NOMO-1 treated with dmso at 0.1 percent for 144 hours (cell line): ENCODE measurements around the gene JPH2.
A peak's percentile ranks its signal among the peaks of the same experiment; 100 is the strongest.
"Not testable (repeated sequence)": the region's sequence is repeated elsewhere in the genome, so short reads cannot be mapped to it uniquely, and the experiment has no call there.

ENCODE experiments used
- DNase-seq: peaks from one replicate; lab custom pipeline; 2025; ENCODE audit not compliant: unreplicated experiment; lab: John Stamatoyannopoulos, UW

JPH2 gene

GRCh38 chr20:44211177-44212039 lies 24.4 kb upstream of the JPH2 start:
- no peak for DNase-seq

GRCh38 chr20:44210406-44211176 lies 23.6 kb upstream of the JPH2 start, which contains the start of gene OSER1:
TSS of gene OSER1 (minus strand) at chr20:44210771. CDS start at chr20:44206957, 3,814 bp downstream.
- DNase-seq, result peak; percentile 98

- DNase-seq, result no peak
Observed at GRCh38 chr20:44209686-44210405, 22.9 kb upstream of the JPH2 start.

GRCh38 chr20:44208770-44209169 lies 21.8 kb upstream of the JPH2 start:
- DNase-seq, result no peak

GRCh38 chr20:44208165-44208564 lies 21.2 kb upstream of the JPH2 start:
- DNase-seq, result no peak

- DNase-seq, result no peak
Observed at GRCh38 chr20:44207126-44207723, 20.2 kb upstream of the JPH2 start.

- no peak for DNase-seq
Observed at GRCh38 chr20:44206132-44206531, 19.1 kb upstream of the JPH2 start.

- DNase-seq, result no peak
Observed at GRCh38 chr20:44204832-44205215, 17.8 kb upstream of the JPH2 start.

GRCh38 chr20:44204156-44204831 lies 17.3 kb upstream of the JPH2 start:
- no peak for DNase-seq

- no peak for DNase-seq
Observed at GRCh38 chr20:44203161-44203560, 16.2 kb upstream of the JPH2 start.

- DNase-seq, result no peak
Observed at GRCh38 chr20:44200983-44201382, 14.0 kb upstream of the JPH2 start.

GRCh38 chr20:44200371-44200770 lies 13.4 kb upstream of the JPH2 start:
- no peak for DNase-seq

GRCh38 chr20:44199877-44200276 lies 12.9 kb upstream of the JPH2 start:
- no peak for DNase-seq

GRCh38 chr20:44198872-44199271 lies 11.9 kb upstream of the JPH2 start:
- no peak for DNase-seq

- DNase-seq, result no peak
Observed at GRCh38 chr20:44196271-44196670, 9.3 kb upstream of the JPH2 start.

GRCh38 chr20:44195605-44196004 lies 8.6 kb upstream of the JPH2 start:
- no peak for DNase-seq

GRCh38 chr20:44193801-44194200 lies 6.8 kb upstream of the JPH2 start:
- no peak for DNase-seq

GRCh38 chr20:44191640-44192039 lies 4.7 kb upstream of the JPH2 start:
- not testable (repeated sequence) for DNase-seq

GRCh38 chr20:44190197-44190852 lies 3.3 kb upstream of the JPH2 start:
- DNase-seq, result not testable (repeated sequence)

GRCh38 chr20:44188752-44189151 lies 1.8 kb upstream of the JPH2 start:
- DNase-seq, result peak; percentile 76
